Stimulated activated CD4-positive, alpha-beta T cell treated with anti-CD3 and anti-CD28 coated beads, Interleukin-12 subunit alpha, Interleukin-12 subunit beta, amount 100 ng/mL, for 24 hours (primary cell): ENCODE measurements around the gene PABPN1L.
"Not testable (repeated sequence)": the region's sequence is repeated elsewhere in the genome, so short reads cannot be mapped to it uniquely, and the experiment has no call there.

ENCODE experiments used
- DNase-seq, 2 experiments: peaks; one replicate each; pipeline ENCODE4 v3.0.0-alpha.2; 2020; ENCODE audit warnings: low read depth in 2 of 2

PABPN1L gene

DNA sequence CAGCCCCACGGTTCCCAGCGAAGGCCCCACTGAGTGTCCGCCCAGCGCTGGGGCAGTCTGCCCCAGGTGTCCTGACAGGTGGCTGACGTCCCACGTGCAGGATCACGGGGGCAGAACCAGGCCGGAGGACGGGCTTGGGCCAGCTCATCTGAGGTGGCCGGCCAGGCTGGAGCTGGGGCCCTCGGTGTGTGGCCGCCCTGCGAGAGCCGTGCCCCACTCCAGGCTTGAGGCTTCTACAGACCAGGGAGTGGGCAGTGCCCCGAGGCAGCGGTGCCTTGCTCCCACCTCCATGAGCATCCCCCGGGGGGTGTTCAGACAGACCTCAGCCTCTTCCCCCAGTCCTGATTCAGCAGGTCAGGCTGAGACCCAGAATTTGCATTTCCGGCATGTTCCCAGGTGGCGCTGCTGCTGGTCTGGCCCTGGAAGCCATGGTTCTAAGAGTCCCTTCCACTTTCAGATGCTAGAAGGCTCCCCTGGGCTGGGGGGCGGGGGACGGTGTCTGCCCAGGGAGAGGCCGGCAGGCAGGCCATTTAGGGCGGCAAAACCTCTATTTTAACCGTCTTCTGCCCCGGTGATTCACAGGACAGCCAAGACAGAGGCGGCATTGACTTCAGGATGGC lies 35.4 kb upstream of the PABPN1L start:
- no peak for DNase-seq

DNA sequence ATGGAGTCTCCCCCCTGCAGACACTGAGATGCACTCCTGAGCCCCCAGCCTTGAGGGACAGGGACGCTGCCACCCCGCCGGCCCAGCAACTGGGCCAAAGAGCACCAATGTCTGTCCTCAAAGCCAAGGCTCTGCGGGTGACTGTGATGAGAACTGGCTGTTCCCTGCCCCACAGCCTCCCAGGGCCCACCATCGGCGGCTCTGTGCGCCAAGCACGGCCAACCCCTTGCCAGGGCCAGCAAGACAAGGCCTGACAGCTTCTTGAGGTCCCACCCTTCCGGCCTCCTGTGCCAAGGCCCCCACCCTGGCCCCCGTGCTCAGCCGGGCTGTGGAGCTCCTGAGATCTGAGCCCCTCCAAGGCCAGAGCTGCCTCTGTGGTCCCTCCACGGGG lies 34.2 kb upstream of the PABPN1L start:
- no peak for DNase-seq

DNA sequence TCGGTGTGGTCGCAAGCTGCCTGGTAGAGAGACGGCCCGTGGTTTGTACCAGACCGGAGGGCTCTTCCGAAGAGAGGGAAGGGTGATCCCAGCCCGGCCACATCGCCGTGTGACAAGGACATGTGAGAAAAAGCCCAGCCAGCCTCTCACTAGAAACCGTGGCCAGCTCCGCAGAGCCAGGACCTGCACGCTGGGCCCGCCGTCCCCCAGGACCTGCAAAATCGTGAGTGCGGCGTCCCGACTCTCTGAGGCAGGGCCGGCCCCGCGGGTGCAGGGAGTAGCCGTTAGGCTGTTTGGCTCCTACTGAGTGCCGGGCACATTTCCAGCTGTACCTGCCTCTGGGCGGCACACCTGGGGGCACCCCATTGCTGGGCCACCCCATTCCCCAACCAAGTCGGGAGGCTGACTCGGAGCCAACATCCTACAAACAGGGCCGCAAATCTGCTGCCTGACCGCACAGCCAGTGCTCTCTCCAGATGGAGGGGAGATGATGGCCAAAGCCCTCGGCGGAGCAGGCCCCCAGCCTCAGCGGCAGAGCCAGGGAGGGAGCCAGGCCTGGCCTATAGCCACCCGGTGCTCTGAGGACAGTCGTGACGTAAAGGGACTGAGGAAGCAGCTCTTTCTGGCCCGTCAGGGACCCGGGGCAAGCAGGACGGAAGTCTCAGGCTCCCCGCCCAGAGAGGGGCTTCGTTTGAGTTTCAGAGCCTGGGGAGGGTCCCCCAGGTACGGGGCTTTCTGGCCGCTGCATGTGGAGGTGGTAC lies 33.6 kb upstream of the PABPN1L start:
- no peak for DNase-seq

DNA sequence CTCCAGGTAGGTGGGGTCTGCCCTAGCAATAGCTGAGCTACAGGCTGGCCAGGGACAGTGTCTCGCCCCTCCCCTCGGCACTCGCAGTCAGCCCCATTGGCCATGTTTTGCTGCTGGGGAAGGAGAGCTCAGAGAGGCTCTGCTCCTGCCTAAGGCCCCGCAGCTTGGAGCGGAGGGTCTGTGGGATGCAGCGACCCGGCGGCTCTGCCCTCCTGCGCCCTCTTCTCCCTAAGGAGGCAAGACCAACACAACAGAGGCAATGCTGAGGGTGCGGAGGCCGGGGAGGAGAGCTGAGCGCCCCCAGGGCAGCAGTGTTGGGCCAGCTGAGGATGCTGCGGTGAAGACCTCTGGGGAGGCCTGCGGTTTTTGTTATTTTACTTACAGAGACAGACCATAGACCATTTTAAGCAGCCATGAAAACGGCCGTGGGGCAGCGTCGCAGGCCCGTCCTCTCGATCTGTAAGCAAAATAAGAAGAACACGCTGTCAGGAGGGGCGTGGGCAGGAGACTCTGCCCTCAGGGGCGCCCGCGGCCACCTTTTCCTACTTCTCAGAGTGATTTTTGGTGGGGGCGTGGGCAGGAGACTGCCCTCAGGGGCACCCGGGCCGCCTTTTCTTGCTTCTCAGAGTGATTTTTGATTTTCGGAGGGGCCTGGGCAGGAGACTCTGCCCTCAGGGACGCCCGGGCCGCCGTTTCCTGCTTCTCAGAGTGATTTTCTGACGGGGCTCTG lies 31.4 kb upstream of the PABPN1L start:
- no peak for DNase-seq

DNA sequence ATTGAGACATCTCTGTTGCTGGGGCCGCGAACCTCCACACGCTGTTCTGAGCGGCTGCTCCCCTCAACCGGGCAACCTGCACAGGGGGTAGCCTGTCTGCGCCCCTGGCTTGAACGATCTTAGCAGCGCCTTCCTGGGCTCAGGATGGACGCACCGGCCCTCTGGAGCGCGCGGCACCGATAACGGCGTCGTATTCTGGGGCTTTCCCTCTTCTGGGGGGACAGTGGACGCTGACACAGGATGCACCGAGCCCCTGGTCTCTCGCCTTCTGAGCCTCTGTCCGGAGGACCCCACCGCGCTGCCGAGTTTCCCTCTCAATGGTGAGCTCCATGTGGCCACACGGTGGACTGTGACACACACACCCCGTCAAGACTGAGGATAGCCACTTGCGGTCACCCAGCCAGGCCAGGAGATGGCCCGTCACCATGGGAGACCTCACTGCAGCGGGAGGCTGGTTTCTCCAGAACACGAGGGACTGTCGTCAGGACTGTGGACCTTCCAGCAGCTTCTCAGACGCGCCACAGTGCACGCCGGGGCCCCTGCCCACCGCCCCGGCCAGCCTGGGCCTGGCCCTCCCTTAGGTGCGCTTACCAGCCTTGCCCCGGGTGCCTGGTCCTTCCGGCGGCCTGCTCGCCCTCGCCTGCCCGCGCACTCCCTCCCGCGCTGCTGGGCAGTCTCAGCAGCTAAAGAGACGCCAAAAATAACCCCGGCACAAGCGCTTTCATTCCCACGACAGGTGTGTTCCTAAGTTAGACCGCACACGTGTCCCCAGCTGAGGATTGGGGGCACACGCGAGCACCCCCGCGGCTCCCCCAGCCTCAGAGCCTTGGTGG lies 30.0 kb upstream of the PABPN1L start:
- no peak for DNase-seq

DNA sequence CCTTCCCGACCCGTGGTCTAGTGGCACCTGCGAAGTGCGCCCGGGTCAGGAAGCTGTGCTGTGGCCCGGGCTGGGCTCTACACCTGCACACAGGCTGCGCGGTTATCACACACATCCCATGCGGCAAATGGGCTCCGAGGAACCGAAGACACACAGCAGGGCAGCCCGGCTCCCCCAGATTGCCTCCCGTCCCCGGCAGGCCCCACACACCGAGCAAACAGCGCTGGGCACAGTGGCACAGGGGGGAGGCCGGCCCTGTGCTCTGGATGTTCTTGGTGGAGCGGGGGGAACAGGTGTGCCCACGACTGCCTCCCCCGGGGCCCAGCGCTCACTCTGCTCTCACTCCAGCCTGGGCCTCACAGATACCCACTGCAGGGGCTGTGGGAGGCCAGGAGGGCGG lies 28.9 kb upstream of the PABPN1L start:
- DNase-seq: no peak

DNA sequence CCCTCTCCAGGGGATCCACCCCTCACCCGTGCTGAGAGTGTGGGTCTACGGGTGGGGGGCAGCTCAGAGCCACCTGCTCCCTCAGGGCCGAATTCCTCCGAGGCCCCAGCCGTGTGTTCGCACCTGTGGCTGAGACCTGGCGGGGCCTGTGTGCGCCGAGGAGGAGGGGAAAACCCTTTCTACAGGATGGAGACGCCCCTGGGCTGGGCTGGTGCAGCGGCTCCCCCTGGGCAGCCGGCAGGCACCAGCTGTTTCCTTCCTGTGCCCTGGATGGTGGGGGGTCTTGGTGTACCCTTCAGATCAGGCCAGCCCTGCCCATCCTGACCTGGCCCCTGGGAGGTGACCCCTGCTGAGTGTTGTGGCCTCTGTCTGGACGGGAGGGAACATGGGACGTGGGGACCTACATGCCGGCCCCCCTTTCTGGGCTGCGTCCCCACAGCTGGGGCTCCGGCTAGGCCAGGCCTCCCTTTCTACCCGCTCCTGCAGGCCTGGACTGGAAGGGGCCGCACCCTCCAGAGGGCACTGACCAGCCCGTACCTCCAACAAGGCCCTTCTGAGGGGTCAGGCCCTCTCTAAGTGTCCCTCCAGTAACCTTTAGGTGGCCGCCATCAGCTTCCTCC lies 28.3 kb upstream of the PABPN1L start:
- no peak for DNase-seq

DNA sequence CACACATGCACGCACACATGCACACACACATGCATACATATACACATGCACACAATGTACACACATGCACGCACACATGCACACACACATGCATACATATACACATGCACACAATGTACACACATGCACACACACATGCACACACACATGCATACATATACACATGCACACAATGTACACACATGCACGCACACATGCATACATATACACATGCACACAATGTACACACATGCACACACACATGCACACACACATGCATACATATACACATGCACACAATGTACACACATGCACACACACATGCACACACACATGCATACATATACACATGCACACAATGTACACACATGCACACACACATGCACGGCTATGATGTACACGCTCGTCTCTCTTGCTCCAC lies 27.8 kb upstream of the PABPN1L start:
- not testable (repeated sequence) for DNase-seq

DNA sequence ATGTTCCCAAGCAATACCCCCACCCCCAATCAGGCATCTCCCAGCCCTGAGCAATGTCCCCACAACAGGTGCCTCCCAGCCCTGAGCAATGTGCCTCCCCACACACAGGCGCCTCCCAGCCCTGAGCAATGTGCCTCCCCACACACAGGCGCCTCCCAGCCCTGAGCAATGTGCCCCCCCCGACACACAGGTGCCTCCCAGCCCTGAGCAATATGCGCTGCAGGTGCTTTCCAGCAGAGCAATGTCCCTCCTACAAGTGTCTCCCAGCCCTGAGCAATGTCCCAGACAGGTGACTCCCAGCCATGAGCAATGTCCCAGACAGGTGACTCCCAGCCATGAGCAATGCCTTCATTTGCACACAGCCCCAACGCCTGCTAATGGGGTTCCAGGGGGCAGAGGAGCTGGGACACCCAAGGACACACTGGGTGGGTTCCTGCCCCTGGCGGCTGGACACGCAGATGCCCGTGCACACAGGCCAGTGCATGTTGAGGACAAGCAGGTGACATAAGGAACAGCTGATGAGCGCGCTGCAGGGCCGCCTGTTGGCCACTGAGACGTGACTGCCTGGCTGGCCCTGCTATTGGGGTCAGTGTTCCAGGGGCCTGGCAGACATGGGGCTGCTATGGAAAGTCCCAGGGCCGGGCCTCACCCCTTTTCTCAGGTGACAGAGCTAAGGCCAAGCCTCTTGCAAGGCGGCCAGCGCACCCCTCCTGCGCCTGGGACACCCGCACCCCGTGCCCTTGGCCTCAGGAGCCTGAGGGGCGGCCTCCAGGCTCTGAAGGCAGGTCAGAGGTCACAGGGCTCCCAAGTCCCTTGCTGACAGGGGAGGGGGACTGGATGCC lies 26.9 kb upstream of the PABPN1L start:
- no peak for DNase-seq

DNA sequence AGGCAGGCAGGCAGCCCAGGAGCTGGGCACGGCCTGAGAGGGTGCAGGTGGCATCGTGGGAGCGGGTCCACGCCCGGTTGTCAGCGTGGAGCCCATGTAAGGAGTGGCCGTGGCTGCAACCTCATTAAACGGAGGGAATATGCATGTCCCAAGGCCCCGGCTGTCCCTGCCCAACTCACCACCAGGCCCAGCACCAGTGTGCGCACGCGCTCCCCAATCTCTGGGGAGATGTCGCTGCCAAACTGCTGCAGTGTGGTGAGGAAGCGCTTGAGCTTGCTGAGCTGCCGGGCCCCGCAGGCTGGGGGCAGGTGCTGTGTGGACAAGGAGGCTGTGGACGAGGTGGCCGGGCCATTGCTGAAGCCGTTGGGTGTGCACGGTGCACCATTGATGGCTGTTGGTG lies 25.6 kb upstream of the PABPN1L start:
- no peak for DNase-seq

DNA sequence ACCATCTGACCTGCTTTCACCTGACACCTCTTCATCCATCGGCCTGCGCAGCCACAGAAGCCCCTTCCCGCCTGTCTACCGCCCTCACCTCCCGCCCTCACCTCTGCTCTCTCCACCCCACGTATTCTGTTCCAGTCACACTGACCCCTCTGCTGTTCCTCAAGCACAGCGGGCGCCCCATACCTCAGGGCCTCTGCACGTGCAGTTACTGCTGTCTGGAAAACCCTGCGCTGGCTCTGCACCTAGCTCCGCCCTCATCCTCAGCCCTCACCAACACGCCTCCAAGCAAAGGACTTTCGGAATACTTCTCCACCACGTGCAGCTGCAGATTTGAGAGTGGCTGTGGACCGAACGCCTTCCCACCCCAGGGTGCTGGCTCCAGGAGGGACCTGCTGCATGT lies 24.6 kb upstream of the PABPN1L start:
- DNase-seq: no peak

DNA sequence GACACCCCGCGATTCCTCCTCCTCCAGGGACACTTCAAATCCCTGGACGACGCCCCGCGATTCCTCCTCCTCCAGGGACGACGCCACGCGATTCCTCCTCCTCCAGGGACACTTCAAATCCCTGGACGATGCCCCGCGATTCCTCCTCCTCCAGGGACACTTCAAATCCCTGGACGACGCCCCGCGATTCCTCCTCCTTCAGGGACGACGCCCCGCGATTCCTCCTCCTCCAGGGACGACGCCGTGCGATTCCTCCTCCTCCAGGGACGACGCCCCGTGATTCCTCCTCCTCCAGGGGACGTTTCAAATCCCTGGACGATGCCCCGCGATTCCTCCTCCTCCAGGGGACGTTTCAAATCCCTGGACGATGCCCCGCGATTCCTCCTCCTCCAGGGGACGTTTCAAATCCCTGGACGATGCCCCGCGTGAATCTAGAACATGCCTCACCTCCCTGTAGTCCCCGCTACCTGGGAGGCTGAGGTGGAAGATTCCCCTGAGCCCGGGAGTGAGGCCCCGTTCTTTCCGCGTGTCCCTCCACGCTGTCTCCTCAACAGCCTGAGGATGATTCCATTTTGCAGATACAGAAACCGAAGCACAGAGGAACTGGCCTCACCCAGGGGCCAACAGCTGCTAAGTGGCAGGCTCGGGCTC lies 23.4 kb upstream of the PABPN1L start:
- not testable (repeated sequence) for DNase-seq

DNA sequence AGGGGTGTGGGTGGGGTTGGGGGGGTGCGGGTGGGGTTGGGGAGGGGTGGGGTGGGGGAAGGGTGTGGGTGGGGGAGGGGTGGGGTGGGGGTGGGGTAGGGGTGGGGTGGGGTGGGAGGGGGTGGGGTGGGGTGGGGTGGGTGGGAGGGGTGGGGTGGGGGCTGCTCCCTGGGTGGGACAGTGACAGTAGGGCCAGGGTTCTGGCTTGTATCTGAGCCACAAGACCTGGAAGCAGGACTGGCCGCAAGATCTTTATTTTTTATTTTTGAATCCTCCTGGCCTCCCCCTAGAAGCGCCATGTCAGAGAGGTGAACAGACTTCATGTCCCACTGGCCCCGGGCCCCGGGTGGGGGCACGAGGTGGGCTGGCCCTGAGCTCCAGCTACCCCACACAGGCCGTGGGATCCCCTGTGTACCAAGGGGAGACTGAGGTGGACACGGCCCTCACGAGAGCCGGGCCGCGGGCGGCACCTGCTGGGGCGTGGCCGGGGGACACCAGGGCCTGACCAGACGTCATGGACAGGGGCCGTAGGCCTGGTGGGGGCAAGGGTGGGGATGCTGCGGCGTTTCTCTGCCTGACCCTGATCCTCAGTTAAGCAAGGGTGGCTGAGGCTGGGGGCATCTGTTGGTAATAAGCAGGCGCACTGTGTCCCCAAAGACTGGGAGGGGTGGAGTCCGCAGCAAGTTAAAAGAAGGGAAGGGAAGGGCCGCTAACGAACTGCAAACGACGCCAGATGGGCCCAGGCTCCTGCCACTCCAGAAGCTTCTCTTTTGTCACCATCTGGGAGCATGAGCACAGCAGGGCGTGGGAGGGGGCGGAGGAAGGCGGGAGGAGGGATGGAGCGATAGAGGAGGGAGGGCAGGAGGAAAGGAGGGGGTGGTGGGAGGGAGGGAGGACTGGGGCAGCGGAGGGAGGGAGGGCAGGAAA lies 22.3 kb upstream of the PABPN1L start:
- DNase-seq: no peak

DNA sequence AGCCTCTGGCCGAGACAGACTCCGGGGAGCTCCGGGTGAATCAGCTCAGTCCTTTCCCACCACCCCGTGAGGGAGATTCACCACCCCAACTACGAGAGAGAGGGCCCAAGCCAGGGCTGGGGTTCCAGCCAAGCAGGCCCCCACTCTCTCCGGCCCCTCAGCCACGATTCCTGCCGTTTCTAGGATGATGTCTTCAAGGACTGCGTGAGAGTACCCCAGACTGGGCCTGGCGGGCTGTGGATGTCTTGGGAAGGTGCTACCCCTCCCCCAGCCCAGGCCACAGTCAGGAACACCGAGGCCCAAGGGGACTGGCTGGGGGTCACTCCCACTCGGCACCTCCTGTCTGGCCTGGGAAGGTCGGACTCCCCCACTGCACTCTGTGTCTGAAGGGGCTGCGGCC lies 21.6 kb upstream of the PABPN1L start:
- DNase-seq: no peak

DNA sequence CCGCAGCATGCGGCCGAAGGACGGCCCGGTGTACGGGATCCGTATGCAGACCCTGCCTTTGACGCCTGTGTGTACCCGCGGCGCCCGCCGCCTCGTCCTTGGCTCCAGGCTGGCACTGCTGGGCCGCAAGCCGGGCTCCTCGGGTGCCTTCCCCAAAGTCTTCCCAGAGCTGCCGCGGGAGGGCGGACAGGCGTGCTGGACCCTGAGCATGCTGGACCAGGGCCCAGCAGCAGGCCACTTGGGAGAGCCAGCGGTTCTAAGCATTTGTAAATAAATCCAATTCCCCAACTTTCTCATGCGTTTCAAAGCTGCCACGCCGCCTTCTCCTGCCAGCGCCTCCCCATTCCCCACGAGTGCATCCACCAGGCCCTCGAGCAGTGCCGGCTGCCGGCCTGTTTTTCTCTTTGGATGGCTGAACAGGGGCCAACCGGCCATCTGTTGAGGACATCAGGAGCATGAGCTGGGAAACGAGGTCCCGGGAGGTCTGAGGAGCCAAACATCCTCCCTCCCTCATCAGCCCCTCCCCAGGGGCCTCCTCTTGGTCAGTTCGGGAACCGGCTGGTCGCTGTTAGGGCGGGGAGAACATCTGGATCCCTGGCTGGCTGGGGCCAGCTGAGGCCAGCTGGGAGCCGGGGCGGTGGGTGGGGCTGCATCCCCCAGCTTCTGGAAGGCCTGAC lies 20.5 kb upstream of the PABPN1L start:
- DNase-seq: no peak

DNA sequence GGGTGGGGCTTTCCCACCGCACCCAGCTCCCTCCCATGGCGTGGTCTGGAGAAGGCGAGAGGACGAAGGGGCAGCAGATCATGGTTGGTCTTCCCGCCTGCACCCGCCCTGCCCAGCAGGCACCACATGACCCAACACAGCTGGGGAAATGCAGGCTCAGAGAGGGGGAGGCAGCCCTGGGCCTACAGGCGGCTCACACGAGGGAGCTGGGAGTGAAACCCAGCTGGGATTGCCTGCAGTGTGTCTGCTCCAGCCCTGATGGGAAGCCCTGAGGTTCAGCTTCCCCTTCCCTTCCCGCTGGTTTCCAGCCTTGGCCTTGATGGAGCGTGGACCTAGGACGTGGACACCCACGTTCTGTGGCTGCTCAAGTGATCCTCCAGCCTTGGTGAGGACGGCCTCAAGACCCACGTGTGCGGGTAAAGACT lies 20.0 kb upstream of the PABPN1L start:
- no peak for DNase-seq

DNA sequence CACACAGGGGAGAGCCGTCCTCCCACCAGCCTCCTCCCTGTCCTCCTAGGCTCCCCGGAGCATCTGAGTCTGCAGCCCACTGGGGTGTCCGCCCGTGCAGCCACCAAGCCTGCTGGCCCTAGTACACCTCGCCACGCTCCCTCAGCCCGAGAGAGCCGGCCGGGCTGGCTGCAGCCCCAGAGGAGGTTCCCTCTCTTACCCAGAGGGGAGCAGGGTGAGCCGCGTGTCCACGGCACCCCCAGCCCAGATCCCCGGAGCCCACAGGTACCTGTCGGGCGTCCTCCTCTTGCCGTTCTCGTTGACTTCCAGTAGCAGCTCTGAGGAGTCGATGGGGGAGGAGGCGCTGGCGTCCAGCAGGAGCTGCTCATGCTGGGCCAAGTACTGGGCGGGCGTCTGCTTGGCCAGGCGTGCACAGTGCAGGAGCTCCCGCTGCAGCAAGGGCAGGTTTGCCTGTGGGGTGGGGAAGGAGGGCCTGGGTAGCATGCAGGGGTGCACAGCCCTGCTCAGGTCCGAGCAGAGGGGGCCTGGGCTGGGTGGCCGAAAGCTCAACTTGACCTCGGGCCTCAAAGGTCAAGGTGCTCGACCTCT lies 19.3 kb upstream of the PABPN1L start:
- DNase-seq: no peak
